GM19455 (cell line): ENCODE results near the gene INPP5A.

Experiments
- ATAC-seq: cut with Tn5 transposase; IDR thresholded peaks from one replicate; pipeline ENCODE4 v1.9.1; 2021; ENCODE audit not compliant: unreplicated experiment

The INPP5A gene

GRCh38 chr10:132655735-132656134 lies 118.1 kb downstream of the INPP5A start:
- ATAC-seq = no peak

- ATAC-seq = no peak
Observed at GRCh38 chr10:132656283-132657126, 118.9 kb downstream of the INPP5A start.

- ATAC-seq = no peak
Observed at GRCh38 chr10:132657127-132657706, 119.6 kb downstream of the INPP5A start.

- no peak for ATAC-seq
Observed at GRCh38 chr10:132657748-132658147, 120.2 kb downstream of the INPP5A start.

GRCh38 chr10:132658546-132659205 lies 121.1 kb downstream of the INPP5A start:
- ATAC-seq = no peak

- ATAC-seq = no peak
Observed at GRCh38 chr10:132659206-132660091, 121.9 kb downstream of the INPP5A start.

- ATAC-seq = no peak
Observed at GRCh38 chr10:132660385-132660784, 122.8 kb downstream of the INPP5A start.

GRCh38 chr10:132662186-132662920 lies 124.8 kb downstream of the INPP5A start:
- no peak for ATAC-seq

- ATAC-seq = no peak
Observed at GRCh38 chr10:132663666-132664365, 126.2 kb downstream of the INPP5A start.

- ATAC-seq = no peak
Observed at GRCh38 chr10:132664407-132664806, 126.8 kb downstream of the INPP5A start.

GRCh38 chr10:132664883-132665282 lies 127.3 kb downstream of the INPP5A start:
- ATAC-seq = no peak

- ATAC-seq = no peak
Observed at GRCh38 chr10:132665946-132666704, 128.5 kb downstream of the INPP5A start.

- ATAC-seq = no peak
Observed at GRCh38 chr10:132666705-132667341, 129.2 kb downstream of the INPP5A start.

- no peak for ATAC-seq
Observed at GRCh38 chr10:132667342-132668047, 129.9 kb downstream of the INPP5A start.

- no peak for ATAC-seq
Observed at GRCh38 chr10:132668048-132668394, 130.4 kb downstream of the INPP5A start.

- no peak for ATAC-seq
Observed at GRCh38 chr10:132669208-132669861, 131.7 kb downstream of the INPP5A start.

- no peak for ATAC-seq
Observed at GRCh38 chr10:132670546-132671227, 133.1 kb downstream of the INPP5A start.
